ENCODE data around the gene FOXJ3. TPM values are rescaled to one million over a fixed set of nuclear protein-coding genes. Genes with fewer than 3 reads are reported as not detected.

The FOXJ3 gene
- total RNA-seq, 1 experiment from 2014 or later, result 51.1 TPM

DNA sequence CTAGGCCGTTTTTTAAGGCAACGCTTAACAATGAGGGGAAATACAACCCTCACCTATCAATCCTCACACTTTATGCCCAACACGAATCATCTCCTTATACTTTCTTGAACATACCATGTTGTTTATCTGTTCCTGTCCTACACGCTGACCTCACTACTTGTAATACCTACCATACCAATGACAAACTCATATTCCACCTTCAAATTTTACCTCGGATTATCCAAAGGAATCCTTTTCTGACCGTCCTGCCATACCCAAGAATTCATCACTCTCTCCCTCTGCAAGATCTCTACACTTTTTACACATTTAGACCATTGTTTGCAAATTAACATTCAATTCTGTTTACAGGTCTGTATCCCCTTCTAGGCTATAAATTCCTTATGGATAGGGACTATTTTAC lies 106.1 kb downstream of the FOXJ3 start:
- ATAC-seq (no peak), DNase-seq (ENCODE audit: low read depth, low spot score) (no peak)
- Histone ChIP-seq H3K79me2 (ENCODE audit: insufficient read depth, low read length) (peaks cover 41% of the 10 kb centered on the region), H3K36me3 (ENCODE audit: control insufficient read depth in 1 of 2, insufficient read depth in 2 of 2, low read length in 2 of 2) (no peaks in the 10 kb centered on the region; a peak in 1 of 4 replicates), H2AFZ (ENCODE audit: low read depth, low read length, poor library complexity, severe bottlenecking) (no peak overlapping the region), H3K4me3 (replicated peaks in 1 of 2; ENCODE audit: low read depth in 1 of 2, low read length in 2 of 2) (no peak overlapping the region), H3K27me3 (ENCODE audit: insufficient read depth, low read length) (no peaks in the 10 kb centered on the region), H3K9me3 (ENCODE audit: control insufficient read depth in 1 of 2, insufficient read depth in 1 of 2, low read depth in 1 of 2, low read length in 2 of 2) (no peaks in the 10 kb centered on the region), H3K4me1 (ENCODE audit: control insufficient read depth in 1 of 2, insufficient read depth in 2 of 2, low read length in 2 of 2) (no peaks in the 10 kb centered on the region), H3K27ac (ENCODE audit: low read depth, low read length) (no peak overlapping the region), H3K9ac (ENCODE audit: low read length) (no peak overlapping the region), H3K4me2 (ENCODE audit: low read length) (no peak overlapping the region), H4K20me1 (ENCODE audit: insufficient read depth) (peaks cover 15% of the 10 kb centered on the region; the same call in 1 of the 2 replicates), H3K9me2 (ENCODE audit: insufficient read depth) (no peaks in the 10 kb centered on the region)
- POLR2A ChIA-PET, result no interaction called here
- RAD21 ChIA-PET (ENCODE audit: low non-redundant PET in 1 of 2, low total read pairs in 2 of 2, uncharacterized antibody in 2 of 2, unreplicated experiment in 2 of 2), result no interaction called here
- TF ChIP-seq YY1 (IDR thresholded peaks at IDR 0.05; ENCODE audit: extremely low read depth, insufficient replicate concordance, low read depth, low read length) (no peak), ELF1 (IDR thresholded peaks at IDR 0.05; ENCODE audit: borderline replicate concordance, low read depth) (no peak), POLR2A (IDR thresholded peaks at IDR 0.05; ENCODE audit: borderline replicate concordance, extremely low read depth, insufficient read depth, insufficient read length) (no peak), POLR2AphosphoS5 (IDR thresholded peaks at IDR 0.05; ENCODE audit: low read depth, low read length) (no peak), CBX3 (IDR thresholded peaks at IDR 0.05; ENCODE audit: low read depth) (no peak), EGR1 (IDR thresholded peaks at IDR 0.05; ENCODE audit: low read depth) (no peak), SP1 (IDR thresholded peaks at IDR 0.05; ENCODE audit: low read depth) (no peak), EZH2 (IDR thresholded peaks at IDR 0.05) (no peak), FOSL1 (IDR thresholded peaks at IDR 0.05; ENCODE audit: low read depth) (no peak), ZNF274 (IDR thresholded peaks at IDR 0.05; ENCODE audit: low read depth, low read length) (no peak), ZFX (IDR thresholded peaks at IDR 0.05) (no peak), SRF (IDR thresholded peaks at IDR 0.05; ENCODE audit: low read depth) (no peak), RAD21 (IDR thresholded peaks at IDR 0.05; ENCODE audit: low read depth) (no peak)
- TF ChIP-seq, protein P1, sequence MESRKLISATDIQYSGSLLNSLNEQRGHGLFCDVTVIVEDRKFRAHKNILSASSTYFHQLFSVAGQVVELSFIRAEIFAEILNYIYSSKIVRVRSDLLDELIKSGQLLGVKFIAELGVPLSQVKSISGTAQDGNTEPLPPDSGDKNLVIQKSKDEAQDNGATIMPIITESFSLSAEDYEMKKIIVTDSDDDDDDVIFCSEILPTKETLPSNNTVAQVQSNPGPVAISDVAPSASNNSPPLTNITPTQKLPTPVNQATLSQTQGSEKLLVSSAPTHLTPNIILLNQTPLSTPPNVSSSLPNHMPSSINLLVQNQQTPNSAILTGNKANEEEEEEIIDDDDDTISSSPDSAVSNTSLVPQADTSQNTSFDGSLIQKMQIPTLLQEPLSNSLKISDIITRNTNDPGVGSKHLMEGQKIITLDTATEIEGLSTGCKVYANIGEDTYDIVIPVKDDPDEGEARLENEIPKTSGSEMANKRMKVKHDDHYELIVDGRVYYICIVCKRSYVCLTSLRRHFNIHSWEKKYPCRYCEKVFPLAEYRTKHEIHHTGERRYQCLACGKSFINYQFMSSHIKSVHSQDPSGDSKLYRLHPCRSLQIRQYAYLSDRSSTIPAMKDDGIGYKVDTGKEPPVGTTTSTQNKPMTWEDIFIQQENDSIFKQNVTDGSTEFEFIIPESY (IDR thresholded peaks at IDR 0.05; ENCODE audit: extremely low read depth, insufficient replicate concordance, low read length), result no peak
- TF ChIP-seq, protein P2, sequence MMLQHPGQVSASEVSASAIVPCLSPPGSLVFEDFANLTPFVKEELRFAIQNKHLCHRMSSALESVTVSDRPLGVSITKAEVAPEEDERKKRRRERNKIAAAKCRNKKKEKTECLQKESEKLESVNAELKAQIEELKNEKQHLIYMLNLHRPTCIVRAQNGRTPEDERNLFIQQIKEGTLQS (IDR thresholded peaks at IDR 0.05), result no peak
- TF ChIP-seq, protein P3, sequence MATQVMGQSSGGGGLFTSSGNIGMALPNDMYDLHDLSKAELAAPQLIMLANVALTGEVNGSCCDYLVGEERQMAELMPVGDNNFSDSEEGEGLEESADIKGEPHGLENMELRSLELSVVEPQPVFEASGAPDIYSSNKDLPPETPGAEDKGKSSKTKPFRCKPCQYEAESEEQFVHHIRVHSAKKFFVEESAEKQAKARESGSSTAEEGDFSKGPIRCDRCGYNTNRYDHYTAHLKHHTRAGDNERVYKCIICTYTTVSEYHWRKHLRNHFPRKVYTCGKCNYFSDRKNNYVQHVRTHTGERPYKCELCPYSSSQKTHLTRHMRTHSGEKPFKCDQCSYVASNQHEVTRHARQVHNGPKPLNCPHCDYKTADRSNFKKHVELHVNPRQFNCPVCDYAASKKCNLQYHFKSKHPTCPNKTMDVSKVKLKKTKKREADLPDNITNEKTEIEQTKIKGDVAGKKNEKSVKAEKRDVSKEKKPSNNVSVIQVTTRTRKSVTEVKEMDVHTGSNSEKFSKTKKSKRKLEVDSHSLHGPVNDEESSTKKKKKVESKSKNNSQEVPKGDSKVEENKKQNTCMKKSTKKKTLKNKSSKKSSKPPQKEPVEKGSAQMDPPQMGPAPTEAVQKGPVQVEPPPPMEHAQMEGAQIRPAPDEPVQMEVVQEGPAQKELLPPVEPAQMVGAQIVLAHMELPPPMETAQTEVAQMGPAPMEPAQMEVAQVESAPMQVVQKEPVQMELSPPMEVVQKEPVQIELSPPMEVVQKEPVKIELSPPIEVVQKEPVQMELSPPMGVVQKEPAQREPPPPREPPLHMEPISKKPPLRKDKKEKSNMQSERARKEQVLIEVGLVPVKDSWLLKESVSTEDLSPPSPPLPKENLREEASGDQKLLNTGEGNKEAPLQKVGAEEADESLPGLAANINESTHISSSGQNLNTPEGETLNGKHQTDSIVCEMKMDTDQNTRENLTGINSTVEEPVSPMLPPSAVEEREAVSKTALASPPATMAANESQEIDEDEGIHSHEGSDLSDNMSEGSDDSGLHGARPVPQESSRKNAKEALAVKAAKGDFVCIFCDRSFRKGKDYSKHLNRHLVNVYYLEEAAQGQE (IDR thresholded peaks at IDR 0.05; ENCODE audit: low read depth), result no peak
- BruUV-seq (replicated peaks), result no TSS peak
- intact Hi-C loops (cut with micrococcal nuclease), result no loop called here
- CTCF ChIA-PET, result no interaction called here
